LoVo (cell line): ENCODE data around the gene ZNF488.

Experiments
- DNase-seq: peaks from one replicate; pipeline ENCODE4 v3.0.0-alpha.2; 2016; ENCODE audit warnings: low spot score

The ZNF488 gene

GRCh38 chr10:47366181-47366631 lies 17.9 kb downstream of the ZNF488 start:
- DNase-seq = no peak

GRCh38 chr10:47365431-47366180 lies 18.5 kb downstream of the ZNF488 start:
- no peak for DNase-seq

- no peak for DNase-seq
Measured at GRCh38 chr10:47364911-47365310, 19.2 kb downstream of the ZNF488 start.

- peak; percentile 4 for DNase-seq
Measured at GRCh38 chr10:47364366-47364765, 19.7 kb downstream of the ZNF488 start.

GRCh38 chr10:47363781-47364180 lies 20.3 kb downstream of the ZNF488 start:
- no peak for DNase-seq

- peak; percentile 2 for DNase-seq
Measured at GRCh38 chr10:47362199-47362598, 21.9 kb downstream of the ZNF488 start.

GRCh38 chr10:47361293-47361692 lies 22.8 kb downstream of the ZNF488 start:
- DNase-seq = no peak

GRCh38 chr10:47360419-47361040 lies 23.6 kb downstream of the ZNF488 start:
- no peak for DNase-seq

GRCh38 chr10:47359626-47360418 lies 24.3 kb downstream of the ZNF488 start:
- DNase-seq = no peak

- no peak for DNase-seq
Measured at GRCh38 chr10:47359101-47359500, 25.0 kb downstream of the ZNF488 start.

- no peak for DNase-seq
Measured at GRCh38 chr10:47358457-47358856, 25.6 kb downstream of the ZNF488 start.

GRCh38 chr10:47357911-47358310 lies 26.2 kb downstream of the ZNF488 start:
- no peak for DNase-seq

GRCh38 chr10:47357131-47357582 lies 26.9 kb downstream of the ZNF488 start:
- no peak for DNase-seq

GRCh38 chr10:47356708-47357107 lies 27.4 kb downstream of the ZNF488 start:
- DNase-seq = no peak

GRCh38 chr10:47354900-47355299 lies 29.2 kb downstream of the ZNF488 start:
- DNase-seq = no peak

- DNase-seq = no peak
Measured at GRCh38 chr10:47354165-47354564, 29.9 kb downstream of the ZNF488 start.

GRCh38 chr10:47353351-47353750 lies 30.7 kb downstream of the ZNF488 start:
- no peak for DNase-seq

- no peak for DNase-seq
Measured at GRCh38 chr10:47351899-47352815, 31.9 kb downstream of the ZNF488 start.

GRCh38 chr10:47350671-47351640 lies 33.1 kb downstream of the ZNF488 start:
- no peak for DNase-seq

- DNase-seq = no peak
Measured at GRCh38 chr10:47349941-47350371, 34.1 kb downstream of the ZNF488 start.
